Stomach (tissue), 9 donors: ENCODE results near the gene CDC14C. TPM values are rescaled to one million over a fixed set of nuclear protein-coding genes. Genes with fewer than 3 reads are reported as not detected.
"Not testable (repeated sequence)": the region's sequence is repeated elsewhere in the genome, so short reads cannot be mapped to it uniquely, and the experiment has no call there.

Experiments used
- DNase-seq, 2 donors: peaks; one replicate each; pipeline versions ENCODE4 v3.0.0 to v3.0.0-alpha.2; 2013 to 2019
- H3K27ac ChIP-seq, 5 donors: fragments of 200-600 bp in 4 of 5; sonication (generic) in 4 of 5; one replicate each; pipeline ENCODE4 v1.5.1; 2013 to 2019; ENCODE audit warnings: mild to moderate bottlenecking in 1 of 5, moderate library complexity in 1 of 5
- H3K27me3 ChIP-seq, 3 donors: fragments of 200-600 bp; sonication (generic); one replicate each; pipeline ENCODE4 v1.5.1; 2017 to 2019; ENCODE audit warnings: mixed run types in 1 of 3
- H3K36me3 ChIP-seq, 4 donors: fragments of 200-600 bp; sonication (generic); 1 replicate in 3 of 4; 2 replicates in 1 of 4; pipeline ENCODE4 v1.5.1; 2016 to 2019
- H3K4me1 ChIP-seq, 4 donors: fragments of 200-600 bp; sonication (generic); one replicate each; pipeline ENCODE4 v1.5.1; 2016 to 2019
- H3K4me3 ChIP-seq, 4 donors: fragments of 200-600 bp; sonication (generic) in 3 of 4; one replicate each; pipeline ENCODE4 v1.5.1; 2016 to 2019; ENCODE audit warnings: mild to moderate bottlenecking in 1 of 4
- H3K9me3 ChIP-seq, 4 donors: fragments of 200-600 bp; sonication (generic); one replicate each; pipeline ENCODE4 v1.5.1; 2016 to 2019
- EP300 ChIP-seq: sonication (generic); formaldehyde crosslinking; IDR thresholded peaks from one replicate; pipeline ENCODE4 v1.6.1; 2017; ENCODE audit warnings: antibody characterized with exemption
- POLR2A ChIP-seq, 4 donors: fragments of 450-650 bp; IDR thresholded peaks; one replicate each; pipeline ENCODE4 v1.6.1; 2016; ENCODE audit warnings: antibody characterized with exemption in 4 of 4, control low read depth in 2 of 4, mild to moderate bottlenecking in 1 of 4, moderate library complexity in 1 of 4
- POLR2AphosphoS5 ChIP-seq, 3 donors: sonication (generic); formaldehyde crosslinking; IDR thresholded peaks; one replicate each; pipeline ENCODE4 v1.6.1; 2016; ENCODE audit warnings: antibody characterized with exemption in 3 of 3
- WGBS, 5 donors: extraction: QIAGEN DNeasy Blood & Tissue Kit in 3 of 5; methylation state at CpG; one replicate each; pipeline versions ENCODE4 v1.1.5 to v1.1.7; 2013 to 2018; 5-methylcytosine and 5-hydroxymethylcytosine counted together
- intact Hi-C: fragments of 100-400 bp; cut with DNase I; formaldehyde crosslinking; loops from one replicate; pipeline ENCODE4 v1.15.1; 2023; ENCODE audit warnings: low total_unique reads
- polyA plus RNA-seq, 3 donors: library from polyadenylated mRNA; stranded (reverse); fragments of 200-250 nt; gene quantifications; one replicate each; pipeline ENCODE4 v1.2.3, GENCODE V29; 2013
- total RNA-seq, 5 donors: library from RNA; depleted of rRNA; stranded (reverse); fragments of >200 nt; gene quantifications; one replicate each; pipeline versions ENCODE4 v1.1.0 to v1.2.3, GENCODE V29; 2014 to 2016
- TF ChIP-seq, protein P1 (sequence below), 7 experiments: fragments of 450-650 bp in 4 of 7; fragments of 200-600 bp in 3 of 7; sonication (generic) in 3 of 7; IDR thresholded peaks; one replicate each; pipeline ENCODE4 v1.5.1; 2016 to 2019; ENCODE audit warnings: antibody characterized with exemption in 7 of 7, control low read depth in 2 of 7, mild to moderate bottlenecking in 1 of 7
- donor health status: healthy with polysubstance abuse.
- donor health status: Bipolar disorder and iron deficiency.
- donor health status: healthy.

The CDC14C gene
- total and polyA plus RNA-seq, 8 donors: not detected

DNA sequence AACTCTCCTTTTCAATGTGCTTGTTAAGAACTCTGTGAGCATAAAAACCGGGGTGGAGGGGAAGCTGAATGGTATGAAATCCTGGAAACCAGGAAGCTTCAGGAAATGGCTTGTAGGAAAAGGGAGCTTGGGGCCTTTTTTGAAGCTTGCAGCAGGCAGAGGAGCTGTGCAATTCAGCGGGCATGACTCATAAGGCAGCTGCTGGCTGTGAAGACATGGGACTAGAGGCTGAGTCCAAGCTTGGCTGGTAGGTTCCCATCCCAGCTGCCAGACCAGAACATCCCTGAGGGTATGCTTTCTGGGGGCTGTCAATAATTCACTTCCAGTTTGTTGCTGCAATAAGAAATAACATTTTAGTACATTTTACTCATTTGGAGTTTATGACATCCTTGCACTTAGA is 36.8 kb upstream of the CDC14C start:
- intact Hi-C loops: no loop called here
- no peak for DNase-seq
- TF ChIP-seq POLR2A (IDR thresholded peaks at IDR 0.05) (no peak), POLR2AphosphoS5 (IDR thresholded peaks at IDR 0.05) (no peak), EP300 (no peak)
- TF ChIP-seq, protein P1, sequence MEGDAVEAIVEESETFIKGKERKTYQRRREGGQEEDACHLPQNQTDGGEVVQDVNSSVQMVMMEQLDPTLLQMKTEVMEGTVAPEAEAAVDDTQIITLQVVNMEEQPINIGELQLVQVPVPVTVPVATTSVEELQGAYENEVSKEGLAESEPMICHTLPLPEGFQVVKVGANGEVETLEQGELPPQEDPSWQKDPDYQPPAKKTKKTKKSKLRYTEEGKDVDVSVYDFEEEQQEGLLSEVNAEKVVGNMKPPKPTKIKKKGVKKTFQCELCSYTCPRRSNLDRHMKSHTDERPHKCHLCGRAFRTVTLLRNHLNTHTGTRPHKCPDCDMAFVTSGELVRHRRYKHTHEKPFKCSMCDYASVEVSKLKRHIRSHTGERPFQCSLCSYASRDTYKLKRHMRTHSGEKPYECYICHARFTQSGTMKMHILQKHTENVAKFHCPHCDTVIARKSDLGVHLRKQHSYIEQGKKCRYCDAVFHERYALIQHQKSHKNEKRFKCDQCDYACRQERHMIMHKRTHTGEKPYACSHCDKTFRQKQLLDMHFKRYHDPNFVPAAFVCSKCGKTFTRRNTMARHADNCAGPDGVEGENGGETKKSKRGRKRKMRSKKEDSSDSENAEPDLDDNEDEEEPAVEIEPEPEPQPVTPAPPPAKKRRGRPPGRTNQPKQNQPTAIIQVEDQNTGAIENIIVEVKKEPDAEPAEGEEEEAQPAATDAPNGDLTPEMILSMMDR (IDR thresholded peaks at IDR 0.05): no peak
- no peaks in the 10 kb centered on the region for H3K27me3 ChIP-seq
- WGBS, 5 donors: 35 to 67% (median 56%) methylated on average over 2 of the region's 2 CpGs
- H3K36me3 ChIP-seq: no peaks in the 10 kb centered on the region
- H3K27ac ChIP-seq: no peak overlapping the region
- peaks cover 0 to 37% (median 21%) of the 10 kb centered on the region in 4 donors for H3K9me3 ChIP-seq
- no peak overlapping the region for H3K4me3 ChIP-seq
- no peaks in the 10 kb centered on the region for H3K4me1 ChIP-seq

DNA sequence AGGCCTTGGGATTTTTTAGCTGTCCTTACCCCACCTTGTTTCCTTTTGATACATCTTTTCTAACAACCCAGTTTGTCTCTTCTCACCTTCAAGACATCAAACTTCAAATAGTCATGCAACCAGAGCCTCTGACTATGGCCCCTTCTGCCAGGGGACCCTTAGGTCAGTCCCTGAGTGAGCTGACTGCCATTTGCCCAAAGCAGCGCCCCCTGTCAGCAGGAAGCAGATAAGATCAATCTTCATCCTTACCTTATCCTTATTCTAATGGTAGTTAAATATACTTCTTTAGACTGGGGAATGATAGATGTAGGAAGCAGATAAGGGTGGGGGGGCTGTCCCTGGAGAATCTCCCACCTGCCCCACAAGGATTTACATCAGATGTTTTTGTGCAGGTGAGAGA is 29.8 kb upstream of the CDC14C start:
- no peak for DNase-seq
- Histone ChIP-seq H3K4me1 (no peaks in the 10 kb centered on the region), H3K36me3 (no peaks in the 10 kb centered on the region), H3K9me3 (peaks cover 0 to 56% (median 33%) of the 10 kb centered on the region in 4 donors), H3K4me3 (no peak overlapping the region), H3K27me3 (no peaks in the 10 kb centered on the region), H3K27ac (no peak overlapping the region)
- intact Hi-C loops: no loop called here
- WGBS, 5 donors: 58 to 67% (median 65%) methylated on average over 1 of the region's 1 CpG
- no peak for TF ChIP-seq POLR2A (IDR thresholded peaks at IDR 0.05)
- TF ChIP-seq EP300: no peak
- TF ChIP-seq POLR2AphosphoS5 (IDR thresholded peaks at IDR 0.05): no peak
- TF ChIP-seq, protein P1 (IDR thresholded peaks at IDR 0.05): no peak

DNA sequence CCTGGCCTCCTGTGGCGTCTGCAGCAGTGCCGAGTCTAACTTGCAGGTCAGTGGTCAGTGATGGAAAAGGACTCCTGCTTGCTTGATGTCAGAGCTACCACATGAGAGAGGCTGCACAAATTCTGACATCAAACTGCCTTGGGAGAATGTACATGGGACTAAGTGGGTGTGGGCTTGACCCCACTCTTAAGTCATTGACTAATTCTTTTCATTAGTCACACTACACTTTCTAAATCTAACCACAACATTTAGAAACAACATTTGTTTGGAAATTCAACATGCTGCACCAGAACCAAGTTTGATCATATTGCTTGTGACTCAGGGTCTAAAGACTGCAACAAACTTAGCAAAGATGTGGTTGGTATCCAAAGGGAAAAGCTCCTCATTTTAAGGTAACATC is 24.4 kb upstream of the CDC14C start:
- no peak for DNase-seq
- WGBS, 5 donors: 87 to 99% (median 95%) methylated on average over 2 of the region's 2 CpGs
- Histone ChIP-seq H3K4me3 (no peak overlapping the region), H3K27me3 (no peaks in the 10 kb centered on the region), H3K9me3 (peaks cover 0 to 4% (median under 1%) of the 10 kb centered on the region in 4 donors), H3K4me1 (no peaks in the 10 kb centered on the region), H3K27ac (no peak overlapping the region), H3K36me3 (no peaks in the 10 kb centered on the region)
- no peak for TF ChIP-seq POLR2AphosphoS5 (IDR thresholded peaks at IDR 0.05)
- TF ChIP-seq POLR2A (IDR thresholded peaks at IDR 0.05): no peak
- TF ChIP-seq EP300: no peak
- intact Hi-C loops: no loop called here

DNA sequence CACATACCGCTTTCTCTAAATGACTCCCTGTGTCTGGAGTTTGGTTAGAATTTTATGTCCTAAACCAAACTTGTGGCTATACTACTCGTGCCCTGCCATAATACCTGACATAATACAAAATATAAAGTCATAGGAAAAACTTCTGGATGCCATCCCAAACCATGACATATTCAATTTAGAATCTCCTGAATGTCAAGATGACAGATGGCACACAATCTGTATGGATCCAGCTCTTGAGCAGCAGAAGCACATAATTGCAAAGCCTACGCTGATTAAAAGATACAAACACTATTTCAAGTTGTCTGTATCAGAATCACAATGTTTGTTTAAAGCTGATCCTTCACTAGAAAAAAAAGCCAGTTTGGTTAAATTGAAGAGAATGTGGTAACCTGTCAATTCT is 22.4 kb upstream of the CDC14C start:
- TF ChIP-seq POLR2A (IDR thresholded peaks at IDR 0.05) (no peak), EP300 (no peak), POLR2AphosphoS5 (IDR thresholded peaks at IDR 0.05) (no peak)
- TF ChIP-seq, protein P1 (IDR thresholded peaks at IDR 0.05): no peak
- no peak for DNase-seq

DNA sequence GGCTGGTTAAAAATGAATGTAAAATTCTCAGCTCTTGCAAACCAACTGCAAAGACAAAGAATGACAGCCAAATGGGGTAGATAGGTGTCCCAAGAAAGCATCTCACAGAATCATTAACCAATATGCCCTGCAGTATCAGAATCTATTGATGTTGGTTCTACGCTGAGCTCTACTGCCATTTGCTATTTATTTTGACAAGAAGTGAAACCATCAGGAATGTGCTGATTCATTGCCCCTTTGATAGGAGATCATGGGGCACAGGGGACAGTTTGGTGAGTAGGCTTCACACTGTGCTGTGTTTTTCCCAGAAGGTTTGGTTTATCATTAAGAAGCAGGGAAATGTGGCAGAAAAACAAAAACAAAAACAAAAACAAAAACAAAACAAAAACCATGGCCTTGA is 19.4 kb upstream of the CDC14C start:
- DNase-seq: no peak
- Histone ChIP-seq H3K4me3 (no peak overlapping the region), H3K36me3 (no peaks in the 10 kb centered on the region), H3K27ac (no peak overlapping the region), H3K9me3 (no peaks in the 10 kb centered on the region), H3K4me1 (no peaks in the 10 kb centered on the region), H3K27me3 (no peaks in the 10 kb centered on the region)
- intact Hi-C loops: no loop called here
- 21 to 76% (median 48%) methylated on average over 1 of the region's 1 CpG for WGBS, 5 donors
- TF ChIP-seq, protein P1 (IDR thresholded peaks at IDR 0.05): no peak
- TF ChIP-seq POLR2AphosphoS5 (IDR thresholded peaks at IDR 0.05): no peak
- TF ChIP-seq POLR2A (IDR thresholded peaks at IDR 0.05): no peak
- TF ChIP-seq EP300: no peak

More for the DNA sequence above, 22.4 kb upstream of the CDC14C start:
- intact Hi-C loops: no loop called here
- Histone ChIP-seq H3K4me1 (no peaks in the 10 kb centered on the region), H3K9me3 (no peaks in the 10 kb centered on the region), H3K27ac (no peak overlapping the region), H3K4me3 (no peak overlapping the region), H3K27me3 (no peaks in the 10 kb centered on the region), H3K36me3 (no peaks in the 10 kb centered on the region)
- 77 to 88% (median 85%) methylated on average over 3 of the region's 3 CpGs for WGBS, 5 donors

DNA sequence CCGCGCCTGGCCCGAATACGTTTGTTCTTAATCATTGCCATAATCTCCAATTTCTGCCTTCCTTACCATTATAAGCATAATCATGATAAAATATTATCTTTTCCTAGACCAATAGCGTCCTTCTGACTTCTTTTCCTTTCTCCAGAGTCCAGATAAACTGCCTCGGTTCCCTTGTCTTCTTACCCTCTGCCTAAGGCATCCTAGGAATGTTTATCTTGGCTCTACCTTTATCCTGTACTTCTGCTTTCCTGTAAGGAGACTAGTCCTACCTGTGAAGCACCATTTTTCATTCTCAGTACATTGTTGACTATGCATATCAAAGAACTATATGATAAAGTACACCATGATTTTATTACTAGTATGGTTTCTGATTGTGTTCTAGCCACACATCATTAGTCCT is 18.7 kb upstream of the CDC14C start:
- H3K4me1 ChIP-seq, DNase-seq, H3K27me3 ChIP-seq, H3K9me3 ChIP-seq, H3K4me3 ChIP-seq, H3K36me3 ChIP-seq, H3K27ac ChIP-seq, intact Hi-C loops: not testable (repeated sequence)
- WGBS, 5 donors: 64 to 81% (median 74%) methylated on average over 6 of the region's 6 CpGs

DNA sequence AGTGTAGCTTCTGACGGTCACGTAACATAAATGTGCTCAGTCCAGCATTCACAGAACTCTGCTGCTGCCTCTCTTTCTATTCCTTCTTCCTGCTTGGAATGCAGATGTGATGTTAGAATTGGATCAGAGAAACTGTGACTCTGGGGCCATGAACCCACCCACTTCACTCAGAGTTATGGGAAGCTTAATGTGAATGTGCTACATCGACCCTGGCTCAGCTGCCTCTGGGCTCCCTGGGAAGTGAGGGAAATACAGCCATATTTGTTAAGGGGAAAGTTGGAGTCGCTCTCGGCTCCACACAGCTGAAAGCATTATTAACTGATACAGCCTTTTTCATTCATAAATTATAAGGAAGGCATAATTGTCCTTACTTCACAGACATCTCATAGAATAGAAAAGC is 14.5 kb upstream of the CDC14C start:
- intact Hi-C loops, H3K27ac ChIP-seq, H3K27me3 ChIP-seq, H3K9me3 ChIP-seq, H3K36me3 ChIP-seq, H3K4me3 ChIP-seq, DNase-seq, H3K4me1 ChIP-seq: not testable (repeated sequence)
- 53 to 82% (median 78%) methylated on average over 5 of the region's 5 CpGs for WGBS, 5 donors
